GM19035 (cell line): ENCODE measurements around the gene BICRA.
"Not testable (repeated sequence)": the region's sequence is repeated elsewhere in the genome, so short reads cannot be mapped to it uniquely, and the experiment has no call there.

Source experiments
- ATAC-seq: cut with Tn5 transposase; IDR thresholded peaks from one replicate; pipeline ENCODE4 v1.9.1; 2021; ENCODE audit not compliant: unreplicated experiment

Gene BICRA

GRCh38 chr19:47626238-47626637 lies 17.3 kb downstream of the BICRA start:
- no peak for ATAC-seq

GRCh38 chr19:47628078-47628771 lies 19.3 kb downstream of the BICRA start:
- ATAC-seq: no peak

GRCh38 chr19:47630594-47630993 lies 21.7 kb downstream of the BICRA start:
- no peak for ATAC-seq

- no peak for ATAC-seq
Measured at GRCh38 chr19:47631681-47632446, 22.9 kb downstream of the BICRA start.

- no peak for ATAC-seq
Measured at GRCh38 chr19:47633517-47633916, 24.6 kb downstream of the BICRA start.

- no peak for ATAC-seq
Measured at GRCh38 chr19:47633996-47634395, 25.1 kb downstream of the BICRA start.

GRCh38 chr19:47635152-47635754 lies 26.3 kb downstream of the BICRA start:
- ATAC-seq: not testable (repeated sequence)

GRCh38 chr19:47637550-47637949 lies 28.6 kb downstream of the BICRA start:
- ATAC-seq: no peak

- ATAC-seq: no peak
Measured at GRCh38 chr19:47641891-47642485, 33.1 kb downstream of the BICRA start.

GRCh38 chr19:47643281-47643680 lies 34.3 kb downstream of the BICRA start:
- ATAC-seq: no peak

GRCh38 chr19:47644199-47644598 lies 35.3 kb downstream of the BICRA start:
- ATAC-seq: no peak

GRCh38 chr19:47644743-47645482 lies 36.0 kb downstream of the BICRA start:
- no peak for ATAC-seq

- ATAC-seq: no peak
Measured at GRCh38 chr19:47646924-47647323, 38.0 kb downstream of the BICRA start.

- ATAC-seq: no peak
Measured at GRCh38 chr19:47649588-47649987, 40.7 kb downstream of the BICRA start.

- ATAC-seq: no peak
Measured at GRCh38 chr19:47650700-47651099, 41.8 kb downstream of the BICRA start.

GRCh38 chr19:47651132-47651531 lies 42.2 kb downstream of the BICRA start:
- ATAC-seq: no peak

GRCh38 chr19:47651691-47652090 lies 42.8 kb downstream of the BICRA start:
- no peak for ATAC-seq

- ATAC-seq: no peak
Measured at GRCh38 chr19:47652285-47652684, 43.4 kb downstream of the BICRA start.

GRCh38 chr19:47653856-47654255 lies 44.9 kb downstream of the BICRA start:
- ATAC-seq: no peak

GRCh38 chr19:47657719-47658118 lies 48.8 kb downstream of the BICRA start:
- no peak for ATAC-seq
